GM12872 (cell line): ENCODE results near the gene ALDH1A2.

Experiments used
- TF ChIP-seq, protein P1 (sequence below): IDR thresholded peaks from 3 replicates; pipeline ENCODE4 v1.5.1; 2011; ENCODE audit warnings: low read depth, mild to moderate bottlenecking, low read length, moderate library complexity; ENCODE audit not compliant: insufficient read depth

ALDH1A2 gene

DNA sequence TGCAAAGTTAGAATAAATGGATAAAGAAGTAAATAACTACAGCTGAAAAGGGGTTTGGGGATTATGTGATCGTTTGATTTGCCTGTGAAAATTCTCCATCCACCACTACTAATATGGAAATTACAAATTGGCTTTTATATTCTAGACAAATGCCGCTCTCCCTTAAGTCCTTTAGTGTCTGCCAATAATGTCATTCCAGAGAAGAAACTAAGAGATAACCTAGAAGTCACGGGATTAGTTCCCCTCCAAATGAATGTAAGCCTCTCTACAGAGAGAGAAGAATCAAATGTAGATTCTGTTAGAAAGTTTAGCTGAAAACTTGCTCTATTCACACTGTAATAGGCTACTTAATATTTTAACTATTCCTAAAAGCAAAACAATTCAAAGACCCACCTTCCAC lies 92.0 kb downstream of the ALDH1A2 start:
- TF ChIP-seq, protein P1, sequence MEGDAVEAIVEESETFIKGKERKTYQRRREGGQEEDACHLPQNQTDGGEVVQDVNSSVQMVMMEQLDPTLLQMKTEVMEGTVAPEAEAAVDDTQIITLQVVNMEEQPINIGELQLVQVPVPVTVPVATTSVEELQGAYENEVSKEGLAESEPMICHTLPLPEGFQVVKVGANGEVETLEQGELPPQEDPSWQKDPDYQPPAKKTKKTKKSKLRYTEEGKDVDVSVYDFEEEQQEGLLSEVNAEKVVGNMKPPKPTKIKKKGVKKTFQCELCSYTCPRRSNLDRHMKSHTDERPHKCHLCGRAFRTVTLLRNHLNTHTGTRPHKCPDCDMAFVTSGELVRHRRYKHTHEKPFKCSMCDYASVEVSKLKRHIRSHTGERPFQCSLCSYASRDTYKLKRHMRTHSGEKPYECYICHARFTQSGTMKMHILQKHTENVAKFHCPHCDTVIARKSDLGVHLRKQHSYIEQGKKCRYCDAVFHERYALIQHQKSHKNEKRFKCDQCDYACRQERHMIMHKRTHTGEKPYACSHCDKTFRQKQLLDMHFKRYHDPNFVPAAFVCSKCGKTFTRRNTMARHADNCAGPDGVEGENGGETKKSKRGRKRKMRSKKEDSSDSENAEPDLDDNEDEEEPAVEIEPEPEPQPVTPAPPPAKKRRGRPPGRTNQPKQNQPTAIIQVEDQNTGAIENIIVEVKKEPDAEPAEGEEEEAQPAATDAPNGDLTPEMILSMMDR = no peak

DNA sequence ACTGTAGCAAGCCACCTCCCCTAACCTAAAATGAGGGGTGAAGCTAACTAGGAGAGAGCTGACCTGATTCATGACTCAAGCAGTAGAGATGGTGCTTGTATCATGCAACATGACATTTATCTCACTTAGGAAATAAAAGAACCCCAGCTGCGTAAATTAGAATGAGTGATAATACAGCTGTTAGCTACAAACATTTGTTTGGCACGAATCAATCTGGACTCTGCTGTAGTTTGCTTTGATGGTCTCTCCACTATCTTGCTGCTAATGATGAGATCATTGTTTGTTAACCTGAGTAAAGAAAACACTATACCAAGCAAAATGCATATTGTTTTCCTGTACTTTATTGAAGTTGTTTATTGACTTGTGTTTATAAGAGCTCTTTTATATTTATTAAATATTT lies 92.6 kb downstream of the ALDH1A2 start:
- TF ChIP-seq, protein P1 = no peak

DNA sequence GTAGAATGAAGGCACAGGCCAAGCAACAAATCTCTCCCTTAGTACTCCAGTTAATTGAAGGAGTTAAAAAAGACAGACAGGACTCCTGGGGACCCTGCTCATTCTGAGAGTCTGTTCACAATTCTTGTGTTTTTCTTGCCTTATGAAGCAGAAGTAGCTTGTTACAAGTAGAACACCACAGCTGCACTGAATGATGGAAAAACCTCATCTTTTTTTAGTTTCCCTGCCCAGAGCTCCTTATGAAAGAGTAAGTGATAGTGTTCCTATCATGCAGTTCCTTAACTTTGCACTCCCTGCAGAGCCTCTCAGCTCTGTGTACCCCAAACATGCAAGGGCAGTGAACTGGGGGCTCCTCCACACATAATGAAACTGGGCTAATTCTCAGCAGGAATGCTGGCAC lies 95.5 kb downstream of the ALDH1A2 start:
- TF ChIP-seq, protein P1 = no peak

DNA sequence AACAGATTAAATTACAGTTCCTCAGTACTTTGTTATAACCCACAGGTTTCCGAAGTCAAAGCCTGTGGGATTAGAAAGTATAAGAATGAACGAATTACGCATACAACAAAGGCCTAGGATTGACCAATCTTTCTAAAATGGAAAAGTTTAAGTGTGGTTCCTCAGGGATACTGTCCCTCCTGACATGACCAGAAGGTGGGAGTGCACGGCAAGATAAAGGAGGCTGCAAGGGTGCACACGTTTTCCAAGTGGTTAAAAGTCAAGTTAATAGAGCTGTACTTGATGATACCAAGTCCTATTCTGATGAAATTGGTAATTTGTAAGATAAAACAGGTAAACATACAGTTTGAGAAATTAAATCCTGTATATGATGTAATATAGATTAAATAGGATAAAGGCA lies 96.2 kb downstream of the ALDH1A2 start:
- TF ChIP-seq, protein P1 = no peak

DNA sequence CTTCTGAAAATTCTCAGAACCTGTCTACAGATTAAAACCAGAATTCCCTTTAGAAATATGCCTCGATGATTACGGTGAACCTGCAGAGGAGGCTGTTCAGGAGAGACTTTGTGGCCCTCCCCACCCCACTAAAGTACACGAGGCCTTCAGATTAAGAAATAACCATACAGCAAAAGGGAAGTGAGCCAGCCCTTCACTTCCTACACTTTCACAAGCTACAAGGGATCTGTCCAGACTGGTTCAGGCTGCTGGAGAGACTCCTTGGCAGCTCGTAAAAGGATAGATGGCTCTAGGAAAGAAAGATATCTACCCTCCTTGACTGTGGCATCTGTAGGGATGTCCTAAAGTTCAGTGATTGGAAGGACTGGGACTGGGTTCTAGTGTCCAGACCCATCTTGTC lies 102.6 kb downstream of the ALDH1A2 start:
- TF ChIP-seq, protein P1 = no peak

DNA sequence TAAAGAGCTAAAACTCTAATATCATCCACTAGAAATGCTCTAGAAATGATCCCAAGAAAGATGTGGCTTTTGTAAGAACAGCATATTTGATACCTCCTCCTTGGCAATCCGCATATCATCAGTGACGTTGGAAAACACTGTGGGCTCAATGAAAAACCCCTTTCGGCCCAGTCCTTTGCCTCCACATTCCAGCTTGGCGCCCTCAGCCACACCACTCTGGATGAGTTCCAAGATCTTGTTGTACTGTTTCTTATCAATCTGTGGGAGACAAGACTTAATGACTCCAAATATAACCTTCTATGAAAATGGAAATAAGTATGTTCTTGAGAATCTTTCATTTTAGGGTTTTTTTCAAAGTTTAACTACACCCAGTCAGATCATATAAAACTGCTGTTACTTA lies 103.6 kb downstream of the ALDH1A2 start:
- TF ChIP-seq, protein P1 = no peak

DNA sequence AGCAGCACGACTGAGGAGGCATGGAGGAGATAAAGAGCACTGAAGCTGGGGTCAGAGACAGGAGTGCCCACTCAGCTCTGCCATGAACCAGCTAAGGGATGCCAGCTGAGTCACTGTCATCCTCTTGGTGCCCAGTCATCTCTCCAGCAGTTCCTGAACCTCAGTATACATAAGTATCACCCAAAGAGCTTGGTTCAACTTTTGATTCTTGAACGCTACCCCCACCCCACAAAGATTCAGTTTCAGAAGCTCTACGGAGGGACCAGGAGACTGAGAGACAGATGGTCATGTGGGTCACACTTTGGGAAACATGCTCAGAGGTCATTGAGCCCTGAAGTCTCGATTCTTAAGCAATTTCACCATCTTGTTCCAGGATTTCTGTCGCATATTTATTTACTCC lies 108.4 kb downstream of the ALDH1A2 start:
- TF ChIP-seq, protein P1 = no peak

DNA sequence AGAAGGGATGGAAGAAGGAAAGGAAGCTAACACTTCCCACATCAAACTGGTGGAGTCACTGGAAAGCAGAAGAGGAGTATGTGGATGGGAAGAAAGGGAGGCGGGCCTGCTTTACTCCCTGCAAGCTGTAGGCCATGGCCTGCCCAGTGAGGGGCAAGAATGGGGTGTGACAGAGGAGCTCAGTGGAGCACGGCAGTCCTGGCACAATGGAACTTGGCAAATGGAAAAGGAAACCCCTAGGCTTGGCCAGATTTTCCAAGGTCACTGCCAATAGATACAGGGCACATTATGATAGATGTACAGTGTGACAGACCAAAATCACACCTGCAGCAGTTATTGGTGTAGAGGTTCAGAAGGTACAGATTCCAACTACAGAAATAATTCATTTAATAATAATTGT lies 111.6 kb downstream of the ALDH1A2 start:
- TF ChIP-seq, protein P1 = no peak
